ENCODE measurements around the gene TMIE. TPM values are rescaled to one million over a fixed set of nuclear protein-coding genes. Genes with fewer than 3 reads are reported as not detected.
A peak's percentile ranks its signal among the peaks of the same experiment; 100 is the strongest.

TMIE gene
- total and polyA plus RNA-seq, 2 donors (not counting 1 experiment from before 2014, with no cell fraction given), result 0.27 to 2.0 TPM

DNA sequence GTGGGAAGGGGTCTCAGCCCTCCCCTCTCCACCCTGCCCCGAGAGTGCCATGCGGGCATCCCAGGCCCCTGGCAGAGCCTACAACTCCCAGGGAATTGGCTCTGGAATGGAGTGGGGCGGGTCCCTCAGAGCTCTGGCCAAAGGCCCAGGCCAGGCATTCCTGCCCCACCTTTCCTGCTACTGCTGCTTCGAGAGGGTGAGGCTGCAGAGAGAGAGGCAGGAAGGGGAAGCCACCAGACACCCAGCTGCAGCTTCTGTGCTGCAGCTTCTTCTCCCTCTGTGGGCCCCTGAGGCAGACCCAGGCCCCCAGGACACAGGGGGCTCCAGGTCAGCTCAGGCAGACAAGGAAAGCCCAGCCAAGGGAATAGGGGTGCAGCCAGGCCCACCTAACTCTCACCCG is 10.4 kb upstream of the TMIE start:
- H2AFZ ChIP-seq (ENCODE audit: low read length), result no peak overlapping the region
- H3K9me3 ChIP-seq (ENCODE audit: control insufficient read depth, insufficient read depth, low read depth, low read length), result no peaks in the 10 kb centered on the region
- no peaks in the 10 kb centered on the region for H4K20me1 ChIP-seq (ENCODE audit: control insufficient read depth, extremely low read depth, insufficient read depth, low read length)
- DNase-seq (ENCODE audit: low read depth in 2 of 2), result no peak
- no peaks in the 10 kb centered on the region for H3K36me3 ChIP-seq (ENCODE audit: control insufficient read depth, insufficient read depth, low read length)
- no peak for TF ChIP-seq CTCF (conservative IDR thresholded peaks at IDR 0.05 in 1 of 2, IDR thresholded peaks at IDR 0.05 in 1 of 2; ENCODE audit: low read depth in 1 of 2, low read length in 2 of 2)
- no peak for TF ChIP-seq EZH2 (IDR thresholded peaks at IDR 0.05; ENCODE audit: low read length, missing control alignments)
- H3K9ac ChIP-seq (ENCODE audit: insufficient read depth, low read length), result no peak overlapping the region
- H3K4me1 ChIP-seq (ENCODE audit: control insufficient read depth, extremely low read depth, insufficient read depth, low read length), result peaks cover 5% of the 10 kb centered on the region
- peaks cover 6% of the 10 kb centered on the region for H3K27me3 ChIP-seq (ENCODE audit: control insufficient read depth, insufficient read depth, low read length)
- H3K4me2 ChIP-seq (ENCODE audit: extremely low read depth, insufficient read depth, low read length), result no peak overlapping the region
- no peak overlapping the region for H3K4me3 ChIP-seq (replicated peaks in 1 of 4; ENCODE audit: control extremely low read depth in 1 of 4, insufficient read depth in 1 of 4, low read depth in 3 of 4, low read length in 4 of 4)
- no peak overlapping the region for H3K27ac ChIP-seq (ENCODE audit: insufficient read depth, low read length)
- no peaks in the 10 kb centered on the region for H3K79me2 ChIP-seq (ENCODE audit: control insufficient read depth, insufficient read depth, low read length)

DNA sequence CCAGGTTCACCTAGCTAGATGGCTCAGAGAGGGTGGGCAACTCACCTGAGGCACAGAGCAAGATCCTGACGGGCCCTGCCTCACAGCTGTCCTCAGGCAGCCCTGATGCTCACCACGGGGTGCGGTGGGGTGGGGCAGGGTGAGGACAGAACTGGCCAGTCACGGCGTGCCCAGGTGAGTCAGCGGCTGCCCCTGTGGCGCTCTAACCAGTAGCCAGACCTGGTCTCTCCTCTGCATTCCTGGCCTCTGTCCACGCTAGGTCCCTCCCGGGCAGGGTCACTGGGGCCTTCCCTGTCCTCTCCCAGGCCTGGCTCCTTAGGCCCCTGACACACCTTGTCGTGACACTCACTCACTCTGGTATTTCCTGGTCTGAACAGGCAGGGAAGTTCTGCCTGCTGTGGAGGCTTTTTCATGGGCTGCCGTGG is 8.6 kb upstream of the TMIE start:
- peak overlapping the region in 1 of 4 experiments; percentile 63 for H3K4me3 ChIP-seq (replicated peaks in 1 of 4; ENCODE audit: control extremely low read depth in 1 of 4, insufficient read depth in 1 of 4, low read depth in 3 of 4, low read length in 4 of 4)
- H4K20me1 ChIP-seq (ENCODE audit: control insufficient read depth, extremely low read depth, insufficient read depth, low read length), result no peaks in the 10 kb centered on the region
- H3K79me2 ChIP-seq (ENCODE audit: control insufficient read depth, insufficient read depth, low read length), result no peaks in the 10 kb centered on the region

More for the DNA sequence above, 8.6 kb upstream of the TMIE start:
- no peaks in the 10 kb centered on the region for H3K9me3 ChIP-seq (ENCODE audit: control insufficient read depth, insufficient read depth, low read depth, low read length)
- H3K27ac ChIP-seq (ENCODE audit: insufficient read depth, low read length), result no peak overlapping the region
- H2AFZ ChIP-seq (ENCODE audit: low read length), result no peak overlapping the region
- no peak overlapping the region for H3K9ac ChIP-seq (ENCODE audit: insufficient read depth, low read length)
- H3K27me3 ChIP-seq (ENCODE audit: control insufficient read depth, insufficient read depth, low read length), result peaks cover 6% of the 10 kb centered on the region
- peak in 1 of 2 donors; percentile 27 for DNase-seq (ENCODE audit: low read depth in 2 of 2)
- no peaks in the 10 kb centered on the region for H3K36me3 ChIP-seq (ENCODE audit: control insufficient read depth, insufficient read depth, low read length)
- no peak for TF ChIP-seq CTCF (conservative IDR thresholded peaks at IDR 0.05 in 1 of 2, IDR thresholded peaks at IDR 0.05 in 1 of 2; ENCODE audit: low read depth in 1 of 2, low read length in 2 of 2)
- no peak for TF ChIP-seq EZH2 (IDR thresholded peaks at IDR 0.05; ENCODE audit: low read length, missing control alignments)
- H3K4me2 ChIP-seq (ENCODE audit: extremely low read depth, insufficient read depth, low read length), result no peak overlapping the region
- peaks cover 5% of the 10 kb centered on the region for H3K4me1 ChIP-seq (ENCODE audit: control insufficient read depth, extremely low read depth, insufficient read depth, low read length)

All from fibroblast of lung (primary cell).